GM10847 (cell line): ENCODE results near the gene ETFB.

Experiments
- POLR2A ChIP-seq: IDR thresholded peaks from 2 replicates; pipeline ENCODE4 v1.6.1; 2011; ENCODE audit not compliant: insufficient read length; ENCODE audit errors: extremely low read depth

ETFB gene

DNA sequence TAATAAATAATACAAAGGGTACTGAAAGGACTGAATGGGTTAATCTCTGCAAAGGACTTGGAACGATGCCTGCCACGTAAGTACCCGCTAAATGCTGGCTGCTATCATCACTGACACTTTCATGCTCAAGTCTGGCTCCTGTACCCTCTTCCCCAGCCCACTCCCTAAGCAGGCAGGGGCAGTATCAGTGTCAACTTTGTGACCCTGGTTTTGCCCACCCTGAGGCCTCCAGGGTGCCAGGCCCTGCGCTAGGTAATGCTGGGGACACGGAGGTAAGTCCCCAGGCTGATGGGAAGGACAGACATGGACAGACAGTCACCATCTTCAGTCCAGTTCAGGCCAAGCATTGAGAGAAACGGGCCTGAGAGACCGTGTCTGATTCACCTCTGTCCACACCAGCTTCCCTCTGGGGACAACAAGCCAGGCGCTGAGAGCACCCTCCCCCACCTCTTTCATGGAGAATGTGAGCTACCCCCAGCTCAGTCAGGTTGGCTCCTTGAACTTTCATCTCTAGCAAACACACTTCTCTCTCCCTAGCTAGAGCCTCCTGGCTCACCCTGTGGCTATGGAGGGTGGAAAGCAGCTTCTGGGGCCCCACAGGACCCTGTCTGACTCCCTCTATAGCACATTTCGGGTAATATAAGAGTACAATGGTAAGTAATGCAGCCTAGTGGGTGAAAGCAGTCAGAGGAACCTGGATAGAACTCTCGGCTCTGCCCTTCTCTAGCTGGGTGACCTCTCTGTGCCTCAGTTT, 800 bp downstream of the ETFB start:
- no peak for TF ChIP-seq POLR2A

- TF ChIP-seq POLR2A, result no peak
These were observed 1.7 kb downstream of the ETFB start for GRCh38 chr19:51364200-51365106.

GRCh38 chr19:51361239-51361638, 4.9 kb downstream of the ETFB start:
- no peak for TF ChIP-seq POLR2A

DNA sequence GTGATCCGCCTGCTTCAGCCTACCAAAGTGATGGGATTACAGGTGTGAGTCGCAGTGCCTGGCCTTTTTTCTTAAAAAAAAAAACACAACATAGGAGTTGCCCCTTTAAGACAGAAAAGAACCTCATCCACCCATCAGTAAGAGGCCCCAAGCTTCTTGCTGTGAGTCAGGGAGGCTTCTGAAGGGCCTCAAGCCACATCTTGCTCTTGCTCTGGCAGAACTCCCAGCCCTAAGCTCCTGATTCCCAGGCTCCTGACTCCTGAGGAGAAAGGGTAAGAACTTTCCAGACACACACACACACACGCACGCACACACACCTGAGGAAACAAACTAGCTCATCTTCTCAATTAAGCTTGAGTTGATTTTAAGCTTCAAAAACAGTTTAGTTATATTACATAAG, 6.9 kb downstream of the ETFB start:
- no peak for TF ChIP-seq POLR2A

GRCh38 chr19:51357952-51358351, 8.2 kb downstream of the ETFB start:
- TF ChIP-seq POLR2A, result no peak

DNA sequence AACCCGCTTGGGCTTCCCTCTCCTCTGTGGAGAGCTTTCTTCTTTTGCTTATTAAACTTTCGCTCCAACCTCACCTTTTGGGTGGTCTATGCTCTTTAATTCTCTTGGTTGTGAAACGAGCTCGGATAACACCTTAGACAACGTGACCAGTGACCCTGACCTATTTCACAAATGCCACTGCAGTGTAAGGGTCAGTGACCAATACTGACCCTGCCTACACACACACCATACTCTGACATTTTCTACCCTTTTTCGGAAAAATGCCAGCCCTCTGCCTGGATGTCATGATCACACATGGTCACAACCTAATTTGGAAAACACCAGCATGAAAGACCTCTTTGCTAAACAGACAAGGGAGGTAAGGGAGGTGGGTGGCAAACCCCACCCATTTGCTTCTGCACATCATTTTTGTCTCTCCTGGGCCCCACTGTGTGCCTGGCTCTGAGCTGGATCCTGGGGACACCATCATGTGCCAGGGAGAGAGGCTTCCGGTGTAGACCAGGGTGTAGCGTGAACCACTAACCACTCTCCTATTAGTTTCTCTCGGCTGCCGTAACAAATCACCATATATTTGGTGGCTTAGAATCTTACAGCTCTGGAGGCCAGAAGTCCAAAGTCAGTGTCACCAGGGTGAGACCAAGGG, 9.9 kb downstream of the ETFB start:
- no peak for TF ChIP-seq POLR2A

DNA sequence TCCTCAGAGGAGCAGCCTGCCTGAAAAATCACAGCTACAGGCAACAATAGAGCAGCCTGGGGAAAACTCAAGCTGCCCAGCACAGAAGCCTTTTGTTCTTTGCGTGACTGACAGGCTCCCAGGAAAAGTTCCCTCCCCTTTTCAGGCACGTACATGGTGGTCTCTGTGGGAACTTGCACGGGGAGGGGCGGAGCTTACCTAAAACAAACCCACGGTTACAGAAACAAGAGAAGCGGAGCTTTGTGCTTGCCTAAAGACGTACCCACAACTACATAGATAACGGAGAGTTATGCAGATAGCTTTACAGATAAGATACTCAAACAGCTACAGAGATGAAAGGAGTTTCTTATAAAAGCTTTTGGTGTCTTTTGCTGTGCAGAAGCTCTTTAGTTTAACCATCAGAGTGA, 11.4 kb downstream of the ETFB start:
- no peak for TF ChIP-seq POLR2A

DNA sequence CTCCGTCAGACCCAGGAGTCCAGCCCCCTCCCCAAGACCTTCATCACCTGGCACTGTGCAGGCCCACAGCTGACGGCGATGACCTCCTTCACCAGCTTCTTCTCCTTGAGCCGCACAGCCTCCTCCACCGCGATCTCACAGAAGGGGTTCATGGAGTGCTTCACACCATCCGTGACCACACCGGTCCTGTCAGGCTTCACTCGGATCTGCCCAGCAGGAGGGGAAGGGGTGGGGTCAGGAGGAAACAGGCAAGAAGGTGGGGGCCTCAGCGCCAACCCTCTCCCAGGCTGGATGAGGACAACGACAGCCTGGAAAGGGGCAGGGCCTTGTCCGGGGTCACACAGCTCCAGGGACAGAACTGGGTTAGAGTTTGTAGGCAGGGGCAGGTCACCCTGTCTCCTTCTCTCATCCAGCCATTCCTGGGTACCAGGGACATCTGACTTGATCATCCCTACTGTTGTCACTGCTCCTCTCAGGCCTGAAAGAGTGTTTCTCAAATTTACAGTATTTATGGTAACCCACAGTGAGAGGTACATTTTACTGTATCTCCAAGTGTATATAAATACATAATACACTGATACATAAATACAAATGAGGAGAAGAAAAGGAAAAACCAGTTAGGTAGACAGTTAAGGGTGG, 12.0 kb downstream of the ETFB start:
- TF ChIP-seq POLR2A, result no peak

GRCh38 chr19:51352783-51353360, 13.3 kb downstream of the ETFB start:
- TF ChIP-seq POLR2A, result no peak

- no peak for TF ChIP-seq POLR2A
These were observed 14.8 kb downstream of the ETFB start for GRCh38 chr19:51351266-51351990.

- TF ChIP-seq POLR2A, result no peak
These were observed 18.8 kb downstream of the ETFB start for GRCh38 chr19:51347209-51347928.

DNA sequence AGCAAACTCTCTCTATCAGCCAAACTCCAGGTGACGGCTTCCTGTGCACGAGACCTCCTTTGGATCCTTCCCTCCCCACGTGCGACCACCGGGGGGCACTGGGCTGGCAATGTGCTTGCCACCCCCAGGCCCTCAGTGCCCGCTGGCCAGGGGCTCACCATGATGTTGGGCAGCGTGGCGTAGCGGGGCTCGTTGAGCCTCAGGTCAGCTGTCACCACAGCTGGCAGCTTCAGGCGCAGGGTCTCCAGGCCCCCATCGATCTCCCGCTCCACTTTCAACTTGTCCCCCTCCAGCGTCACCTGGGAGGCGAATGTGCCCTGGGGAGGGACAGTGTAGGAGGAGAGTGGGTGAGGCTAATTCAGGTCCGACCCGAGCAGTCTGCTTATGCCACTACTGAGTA, 19.4 kb downstream of the ETFB start:
- no peak for TF ChIP-seq POLR2A

GRCh38 chr19:51345076-51345620, 21.0 kb downstream of the ETFB start:
- no peak for TF ChIP-seq POLR2A
